Mesenchymal stem cell (in vitro differentiated cells and primary cell): ENCODE results near the gene CD7.
A peak's percentile ranks its signal among the peaks of the same experiment; 100 is the strongest.

Experiments
- DNase-seq: peaks from one replicate; pipeline ENCODE4 v3.0.0-alpha.2; 2013
- H2AFZ ChIP-seq: one replicate; pipeline ENCODE4 v1.6.1; 2013; ENCODE audit warnings: low read depth, mild to moderate bottlenecking, control low read depth, inconsistent platforms, low read length, moderate library complexity
- H2AK5ac ChIP-seq: 2 replicates; pipeline ENCODE4 v1.6.1; 2013; ENCODE audit warnings: low read length, moderate library complexity, mild to moderate bottlenecking, inconsistent platforms; ENCODE audit not compliant: severe bottlenecking
- H2BK120ac ChIP-seq: one replicate; pipeline ENCODE4 v1.6.1; 2013; ENCODE audit warnings: low read depth, mild to moderate bottlenecking, inconsistent platforms, low read length, moderate library complexity
- H2BK12ac ChIP-seq, 2 experiments: one replicate each; pipeline ENCODE4 v1.6.1; 2013; ENCODE audit warnings: inconsistent platforms in 2 of 2, low read length in 2 of 2, mild to moderate bottlenecking in 2 of 2, moderate library complexity in 2 of 2, control low read depth in 1 of 2
- H2BK15ac ChIP-seq: one replicate; pipeline ENCODE4 v1.6.1; 2013; ENCODE audit warnings: mild to moderate bottlenecking, low read depth, inconsistent platforms; ENCODE audit not compliant: poor library complexity, severe bottlenecking
- H2BK5ac ChIP-seq: 2 replicates; pipeline ENCODE4 v1.6.1; 2013; ENCODE audit warnings: low read depth, mild to moderate bottlenecking, low read length, control low read depth, inconsistent platforms; ENCODE audit not compliant: poor library complexity, severe bottlenecking
- H3K14ac ChIP-seq, 2 experiments: one replicate each; pipeline ENCODE4 v1.6.1; 2013; ENCODE audit warnings: inconsistent platforms in 2 of 2, low read length in 2 of 2, control low read depth in 1 of 2, mild to moderate bottlenecking in 1 of 2, moderate library complexity in 1 of 2
- H3K18ac ChIP-seq, 2 experiments: one replicate each; pipeline ENCODE4 v1.6.1; 2013; ENCODE audit warnings: inconsistent platforms in 2 of 2, low read length in 2 of 2, control low read depth in 1 of 2, low read depth in 1 of 2, mild to moderate bottlenecking in 1 of 2
- H3K23ac ChIP-seq, 2 experiments: one replicate each; pipeline ENCODE4 v1.6.1; 2013; ENCODE audit warnings: inconsistent platforms in 2 of 2, low read length in 2 of 2, mild to moderate bottlenecking in 2 of 2, moderate library complexity in 2 of 2, control low read depth in 1 of 2
- H3K27ac ChIP-seq: 2 replicates; pipeline ENCODE4 v1.5.1; 2013; ENCODE audit warnings: mild to moderate bottlenecking, moderate library complexity, low read length, control low read depth, inconsistent platforms; ENCODE audit not compliant: poor library complexity, severe bottlenecking
- H3K27me3 ChIP-seq, 2 experiments: 2 replicates each; pipeline versions ENCODE4 v1.6.1 to v1.7.0; 2013; ENCODE audit warnings: low read length in 2 of 2, mild to moderate bottlenecking in 2 of 2, moderate library complexity in 2 of 2, control low read depth in 1 of 2, inconsistent platforms in 1 of 2; ENCODE audit not compliant: control insufficient read depth in 1 of 2, insufficient read depth in 1 of 2
- H3K36me3 ChIP-seq, 2 experiments: 2 replicates each; pipeline versions ENCODE4 v1.6.1 to v1.7.0; 2013; ENCODE audit warnings: low read length in 2 of 2, control low read depth in 1 of 2, inconsistent platforms in 1 of 2, low read depth in 1 of 2, mild to moderate bottlenecking in 1 of 2; ENCODE audit not compliant: insufficient read depth in 2 of 2, control insufficient read depth in 1 of 2
- H3K4ac ChIP-seq, 2 experiments: one replicate each; pipeline ENCODE4 v1.6.1; 2013; ENCODE audit warnings: inconsistent platforms in 2 of 2, low read length in 2 of 2, mild to moderate bottlenecking in 2 of 2, moderate library complexity in 2 of 2, control low read depth in 1 of 2, low read depth in 1 of 2
- H3K4me1 ChIP-seq: 2 replicates; pipeline ENCODE4 v1.6.1; 2013; ENCODE audit warnings: low read depth, low read length, control low read depth; ENCODE audit not compliant: control insufficient read depth, insufficient read depth
- H3K4me2 ChIP-seq: 2 replicates; pipeline ENCODE4 v1.6.1; 2013; ENCODE audit warnings: low read length, mild to moderate bottlenecking, inconsistent platforms; ENCODE audit not compliant: poor library complexity, severe bottlenecking
- H3K4me3 ChIP-seq, 2 experiments: 2 replicates each; pipeline versions ENCODE4 v1.5.1 to v1.7.0; 2013; ENCODE audit warnings: low read length in 2 of 2, mild to moderate bottlenecking in 2 of 2, control low read depth in 1 of 2, low read depth in 1 of 2; ENCODE audit not compliant: insufficient read depth in 1 of 2
- H3K79me1 ChIP-seq: replicated peaks from 2 replicates; pipeline ENCODE4 v1.6.1; 2013; ENCODE audit warnings: mild to moderate bottlenecking, control low read depth, low read length, inconsistent platforms; ENCODE audit not compliant: poor library complexity, severe bottlenecking
- H3K9ac ChIP-seq: 2 replicates; pipeline ENCODE4 v1.7.0; 2013; ENCODE audit warnings: mild to moderate bottlenecking, low read length, moderate library complexity
- H3K9me3 ChIP-seq: 2 replicates; pipeline ENCODE4 v1.7.0; 2013; ENCODE audit warnings: mild to moderate bottlenecking, low read length; ENCODE audit not compliant: control insufficient read depth
- H4K8ac ChIP-seq: one replicate; pipeline ENCODE4 v1.6.1; 2013; ENCODE audit warnings: inconsistent platforms, mild to moderate bottlenecking, low read length, moderate library complexity
- H4K91ac ChIP-seq: one replicate; pipeline ENCODE4 v1.6.1; 2013; ENCODE audit warnings: mild to moderate bottlenecking, low read length, inconsistent platforms
- WGBS: methylation state at CpG from one replicate; pipeline ENCODE4 v1.1.7; 2013; ENCODE audit warnings: mixed read lengths; 5-methylcytosine and 5-hydroxymethylcytosine counted together

The CD7 gene

GRCh38 chr17:82296511-82297279, 20.7 kb downstream of the CD7 start:
- no peak overlapping the region for H4K8ac ChIP-seq
- WGBS: 93% methylated on average over 4 of the region's 7 CpGs
- peaks cover 6% of the 10 kb centered on the region for H3K79me1 ChIP-seq
- peak overlapping the region; percentile 64 for H3K27ac ChIP-seq
- no peak overlapping the region for H3K4ac ChIP-seq
- H3K27me3 ChIP-seq: peaks cover 0 to 3% of the 10 kb centered on the region in 2 experiments
- no peak overlapping the region for H4K91ac ChIP-seq
- H3K9ac ChIP-seq: peak overlapping the region; percentile 92
- peaks cover 40% of the 10 kb centered on the region for H3K4me1 ChIP-seq
- H2BK5ac ChIP-seq: no peak overlapping the region
- DNase-seq: no peak
- H3K9me3 ChIP-seq: no peaks in the 10 kb centered on the region
- peak overlapping the region; percentile 49 for H3K4me2 ChIP-seq
- H2AFZ ChIP-seq: no peak overlapping the region
- H3K14ac ChIP-seq: no peak overlapping the region
- no peaks in the 10 kb centered on the region for H3K36me3 ChIP-seq
- no peak overlapping the region for H2BK12ac ChIP-seq
- peak overlapping the region in 1 of 2 experiments; percentile 71 for H3K4me3 ChIP-seq
- no peak overlapping the region for H2AK5ac ChIP-seq
- no peak overlapping the region for H3K18ac ChIP-seq
- no peak overlapping the region for H3K23ac ChIP-seq
- peak overlapping the region; percentile 49 for H2BK15ac ChIP-seq
- H2BK120ac ChIP-seq: no peak overlapping the region

DNA sequence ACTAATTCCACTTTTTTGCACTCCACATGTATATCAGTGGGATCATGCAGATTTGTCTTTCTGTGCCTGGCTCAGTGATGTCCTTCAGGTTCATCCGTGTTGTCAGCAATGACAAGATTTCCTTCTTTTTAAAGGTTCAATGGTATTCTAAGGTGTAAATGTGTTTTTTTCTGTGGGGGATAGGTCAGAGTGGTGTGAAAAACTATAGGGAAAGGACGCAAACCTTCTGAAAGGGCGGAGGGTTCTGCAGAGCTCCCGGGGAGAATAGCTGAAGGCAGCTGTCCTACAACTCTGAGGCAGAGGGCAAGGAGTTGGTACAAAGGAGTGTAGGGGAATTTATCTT, 22.0 kb downstream of the CD7 start:
- Histone ChIP-seq H4K91ac (no peak overlapping the region), H2AFZ (no peak overlapping the region), H3K18ac (no peak overlapping the region), H3K9me3 (no peaks in the 10 kb centered on the region), H4K8ac (no peak overlapping the region), H3K9ac (no peak overlapping the region), H3K27me3 (no peaks in the 10 kb centered on the region), H3K79me1 (peaks cover 6% of the 10 kb centered on the region), H3K23ac (no peak overlapping the region), H3K14ac (no peak overlapping the region), H3K4me2 (no peak overlapping the region), H3K27ac (no peak overlapping the region), H2BK120ac (no peak overlapping the region), H3K4ac (no peak overlapping the region), H2AK5ac (no peak overlapping the region), H3K36me3 (no peaks in the 10 kb centered on the region), H2BK5ac (no peak overlapping the region), H3K4me3 (no peak overlapping the region), H2BK12ac (no peak overlapping the region), H2BK15ac (no peak overlapping the region), H3K4me1 (peaks cover 32% of the 10 kb centered on the region)
- no peak for DNase-seq
- 83% methylated on average over 4 of the region's 4 CpGs for WGBS

DNA sequence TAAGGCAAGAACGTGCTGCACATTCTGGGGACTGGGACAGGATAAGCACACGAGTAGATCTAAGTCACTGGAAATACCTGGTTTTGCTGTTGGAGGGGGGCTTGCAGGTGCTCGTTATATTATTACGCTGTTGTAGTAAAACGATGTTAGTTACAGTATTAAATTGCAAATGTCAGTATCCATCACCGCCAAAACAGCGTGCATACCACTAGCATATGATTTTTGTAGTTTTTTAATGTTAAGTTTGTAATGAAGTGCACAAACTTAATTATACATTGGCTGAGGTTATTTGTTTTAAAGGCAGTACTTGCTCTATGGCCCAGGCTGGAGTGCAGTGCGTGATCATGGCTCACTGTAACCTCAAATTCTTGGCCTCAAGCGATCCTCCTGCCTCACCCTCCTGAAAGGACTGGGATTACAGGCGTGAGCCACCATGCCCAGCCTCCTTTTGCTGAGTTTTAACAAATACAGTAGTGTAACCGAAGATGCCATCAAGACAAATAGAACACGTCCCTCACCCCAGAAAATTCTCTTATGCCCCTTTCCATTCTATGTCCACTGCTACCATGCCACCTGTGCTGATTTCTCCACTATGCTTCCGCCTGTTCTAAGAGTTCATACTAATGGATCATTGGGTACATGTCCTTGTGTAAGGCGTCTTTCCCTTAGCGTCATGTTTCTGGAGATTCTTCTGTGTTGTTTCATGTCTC, 23.2 kb downstream of the CD7 start:
- H3K36me3 ChIP-seq: no peaks in the 10 kb centered on the region
- no peak overlapping the region for H3K23ac ChIP-seq
- no peak overlapping the region for H2AFZ ChIP-seq
- H3K4ac ChIP-seq: no peak overlapping the region
- WGBS: 87% methylated on average over 15 of the region's 15 CpGs
- no peak overlapping the region for H3K14ac ChIP-seq
- no peaks in the 10 kb centered on the region for H3K9me3 ChIP-seq
- H3K27me3 ChIP-seq: no peaks in the 10 kb centered on the region
- H3K4me1 ChIP-seq: peaks cover 32% of the 10 kb centered on the region
- peak overlapping the region; percentile 87 for H3K9ac ChIP-seq
- H4K91ac ChIP-seq: no peak overlapping the region
- peak; percentile 62 for DNase-seq
- no peak overlapping the region for H2BK120ac ChIP-seq
- no peak overlapping the region for H3K18ac ChIP-seq
- no peak overlapping the region for H4K8ac ChIP-seq
- H2BK5ac ChIP-seq: no peak overlapping the region
- no peak overlapping the region for H3K4me2 ChIP-seq
- H3K27ac ChIP-seq: no peak overlapping the region
- peak overlapping the region in 1 of 2 experiments; percentile 74 for H3K4me3 ChIP-seq
- H2BK15ac ChIP-seq: no peak overlapping the region
- H2BK12ac ChIP-seq: no peak overlapping the region
- H2AK5ac ChIP-seq: no peak overlapping the region
- peaks cover 6% of the 10 kb centered on the region for H3K79me1 ChIP-seq
